ENCODE results near the gene ARHGEF37.
A peak's percentile ranks its signal among the peaks of the same experiment; 100 is the strongest.

ARHGEF37 gene

DNA sequence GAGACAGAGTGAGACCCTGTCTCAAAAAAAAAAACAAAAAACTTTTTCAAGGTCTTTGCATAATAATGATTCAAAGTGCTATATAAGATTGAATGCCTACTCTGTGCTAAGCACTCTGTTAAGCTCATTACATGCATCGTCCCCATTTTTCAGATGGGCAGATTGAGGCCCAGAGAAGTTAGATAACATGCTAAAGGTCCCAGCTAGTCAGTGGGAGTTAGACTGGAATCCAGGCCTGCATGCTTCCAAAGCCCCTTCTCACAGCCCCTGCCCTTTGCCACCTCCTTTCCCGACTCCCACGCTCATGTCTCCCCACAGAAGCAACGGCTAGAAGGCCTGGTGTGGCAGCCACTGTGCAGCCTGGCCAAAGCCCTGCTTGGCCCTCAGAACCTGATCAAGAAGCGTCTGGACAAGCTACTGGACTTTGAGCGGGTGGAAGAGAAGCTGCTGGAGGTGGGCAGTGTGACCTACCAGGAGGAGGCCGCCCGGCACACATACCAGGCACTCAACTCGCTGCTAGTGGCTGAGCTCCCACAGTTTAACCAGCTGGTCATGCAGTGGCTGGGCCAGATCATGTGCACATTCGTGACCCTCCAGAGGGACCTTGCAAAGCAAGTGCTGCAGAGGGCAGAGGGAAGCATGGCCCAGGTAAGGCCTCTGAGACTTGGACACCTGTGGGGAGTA, 40.3 kb downstream of the ARHGEF37 start:
- no peak for ATAC-seq

DNA sequence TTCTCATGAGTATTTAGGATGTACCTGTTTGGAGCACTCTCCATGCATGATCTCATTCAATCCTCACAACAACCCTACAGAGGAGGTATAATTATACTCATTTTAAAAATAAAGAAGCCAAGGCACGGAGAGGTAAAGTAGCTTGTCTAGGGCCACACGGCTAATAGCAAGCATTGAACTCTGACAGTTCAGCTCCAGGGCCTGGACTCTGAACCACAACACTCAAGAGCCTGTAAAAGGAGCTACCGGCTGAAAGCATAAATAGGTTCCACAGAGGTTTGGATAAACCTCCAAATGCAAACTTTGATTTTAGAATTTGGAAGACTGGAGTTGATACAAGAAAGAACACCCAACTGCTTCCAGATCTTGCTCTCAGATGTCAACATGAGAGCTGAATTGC, 41.2 kb downstream of the ARHGEF37 start:
- no peak overlapping the region for H3K27ac Mint-ChIP-seq
- no peak overlapping the region for H3K4me3 Mint-ChIP-seq
- H3K9me3 Mint-ChIP-seq = no peaks in the 10 kb centered on the region
- H3K36me3 Mint-ChIP-seq = peaks cover 6% of the 10 kb centered on the region
- ATAC-seq = no peak
- peaks cover 19% of the 10 kb centered on the region for H3K4me1 Mint-ChIP-seq
- no peaks in the 10 kb centered on the region for H3K27me3 Mint-ChIP-seq

More for the DNA sequence above, 40.3 kb downstream of the ARHGEF37 start:
- Mint-ChIP-seq H3K36me3 (peaks cover 6% of the 10 kb centered on the region), H3K27ac (no peak overlapping the region), H3K4me3 (no peak overlapping the region), H3K27me3 (no peaks in the 10 kb centered on the region), H3K4me1 (peaks cover 28% of the 10 kb centered on the region), H3K9me3 (no peaks in the 10 kb centered on the region)

DNA sequence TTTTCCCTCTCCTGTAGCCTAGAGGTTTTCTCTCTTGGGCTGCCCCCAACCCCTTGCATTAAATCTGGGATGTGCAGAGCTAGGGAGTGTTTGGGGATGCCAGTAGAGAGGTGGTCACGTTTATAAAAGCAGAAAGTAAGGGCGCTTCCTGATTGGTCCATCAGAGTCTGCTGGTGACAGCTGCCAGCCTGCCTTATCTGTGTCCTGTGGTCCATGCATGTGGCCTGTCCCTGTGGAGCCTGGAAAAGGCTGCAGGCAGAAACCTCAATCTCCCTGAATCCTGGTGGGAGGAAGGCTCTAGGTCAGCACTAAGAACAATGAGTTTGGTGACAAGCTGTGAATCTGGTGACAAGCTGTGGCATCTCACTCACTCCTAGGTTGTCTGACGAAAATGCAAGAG, 42.2 kb downstream of the ARHGEF37 start:
- H3K4me3 Mint-ChIP-seq = no peak overlapping the region
- peaks cover 6% of the 10 kb centered on the region for H3K36me3 Mint-ChIP-seq
- H3K27ac Mint-ChIP-seq = no peak overlapping the region
- no peaks in the 10 kb centered on the region for H3K27me3 Mint-ChIP-seq
- peaks cover 9% of the 10 kb centered on the region for H3K4me1 Mint-ChIP-seq
- no peaks in the 10 kb centered on the region for H3K9me3 Mint-ChIP-seq
- no peak for ATAC-seq

DNA sequence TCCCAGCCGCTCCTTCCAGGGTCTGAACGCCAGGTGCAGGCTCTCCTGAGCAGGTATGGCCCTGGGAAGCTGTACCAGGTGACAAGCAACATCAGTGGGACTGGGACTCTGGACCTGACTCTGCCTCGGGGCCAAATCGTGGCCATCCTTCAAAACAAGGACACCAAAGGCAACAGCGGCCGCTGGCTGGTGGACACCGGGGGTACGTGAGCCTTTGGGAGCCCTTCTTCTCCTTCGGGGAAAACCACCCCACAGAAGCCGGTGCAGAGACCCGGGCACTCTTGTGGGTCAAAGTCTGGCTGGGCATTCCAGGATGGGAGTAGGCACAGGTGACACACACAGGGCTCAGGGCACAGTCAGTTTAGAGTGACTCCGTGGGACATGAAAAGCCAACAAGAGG, 45.8 kb downstream of the ARHGEF37 start:
- Mint-ChIP-seq H3K27me3 (no peaks in the 10 kb centered on the region), H3K27ac (no peak overlapping the region), H3K4me1 (peaks cover 4% of the 10 kb centered on the region), H3K36me3 (peaks cover 6% of the 10 kb centered on the region), H3K9me3 (no peaks in the 10 kb centered on the region), H3K4me3 (no peak overlapping the region)
- ATAC-seq = no peak

DNA sequence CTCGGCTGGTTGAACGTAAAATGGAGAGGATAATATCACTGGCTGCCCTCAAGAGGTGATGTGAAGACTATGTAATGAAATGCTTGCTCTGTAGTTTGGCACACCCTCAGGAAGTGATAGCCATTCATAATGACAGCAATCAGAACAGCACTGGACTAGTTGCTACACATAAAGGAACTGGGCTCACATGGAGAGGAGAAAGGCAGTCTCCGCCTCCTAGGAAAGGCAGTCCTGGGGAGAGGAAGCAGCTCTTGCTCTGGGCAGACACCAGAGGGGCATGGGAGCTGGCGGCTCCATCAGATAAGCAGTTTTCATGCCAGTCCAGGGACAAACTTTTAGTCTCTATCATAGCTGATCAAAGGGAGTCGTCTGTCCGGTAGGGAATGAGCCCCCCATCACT, 46.9 kb downstream of the ARHGEF37 start:
- Mint-ChIP-seq H3K9me3 (no peaks in the 10 kb centered on the region), H3K27ac (no peak overlapping the region), H3K36me3 (peaks cover 6% of the 10 kb centered on the region), H3K4me1 (peaks cover 15% of the 10 kb centered on the region), H3K27me3 (no peaks in the 10 kb centered on the region), H3K4me3 (no peak overlapping the region)
- ATAC-seq = no peak

DNA sequence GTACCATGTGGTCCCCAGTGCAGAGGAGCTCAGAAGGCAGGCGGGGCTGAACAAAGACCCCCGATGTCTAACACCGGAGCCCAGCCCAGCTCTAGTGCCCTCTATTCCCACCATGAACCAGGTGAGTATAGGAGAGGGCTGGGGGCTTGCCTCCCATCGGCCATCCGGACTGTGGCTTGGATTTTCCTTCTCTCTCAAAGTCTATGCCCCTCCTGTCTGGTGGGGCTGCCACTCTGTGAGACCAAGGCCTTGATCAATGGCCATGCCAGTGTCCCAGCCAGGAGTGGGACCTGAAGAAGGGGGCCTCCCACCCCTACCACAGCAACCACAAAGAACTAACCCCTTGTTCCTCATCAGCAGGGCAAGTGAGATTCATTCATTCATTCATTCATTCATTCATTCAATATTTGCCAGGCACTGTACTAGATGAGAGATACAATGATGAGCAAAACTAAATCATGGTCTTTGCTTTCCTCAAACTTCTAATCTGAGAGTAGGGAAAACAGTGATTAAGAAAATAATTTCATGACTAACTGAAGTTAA, 47.6 kb downstream of the ARHGEF37 start:
- no peaks in the 10 kb centered on the region for H3K27me3 Mint-ChIP-seq
- H3K36me3 Mint-ChIP-seq = peaks cover 5% of the 10 kb centered on the region
- H3K9me3 Mint-ChIP-seq = no peaks in the 10 kb centered on the region
- peaks cover 17% of the 10 kb centered on the region for H3K4me1 Mint-ChIP-seq
- no peak overlapping the region for H3K4me3 Mint-ChIP-seq
- H3K27ac Mint-ChIP-seq = no peak overlapping the region
- no peak for ATAC-seq

DNA sequence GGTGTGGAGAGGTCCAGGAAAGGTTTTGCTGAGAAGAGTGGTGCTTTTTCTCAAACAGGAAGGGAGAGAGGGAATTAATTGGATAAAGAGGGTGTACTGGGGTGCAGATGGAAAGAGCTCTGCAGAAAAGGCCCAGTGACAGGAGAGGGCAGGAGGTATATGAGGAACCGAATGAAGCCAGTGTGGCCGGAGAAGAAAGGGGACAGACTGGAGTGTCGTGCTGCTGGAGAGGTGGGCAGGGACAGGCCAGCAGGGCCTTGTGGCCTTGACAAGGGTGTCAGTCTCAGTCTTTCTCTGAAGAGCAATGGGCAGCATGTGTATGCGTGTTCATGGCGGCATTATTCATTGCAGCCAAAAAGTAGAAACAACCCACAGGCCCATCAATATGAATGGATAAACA, 48.1 kb downstream of the ARHGEF37 start:
- Mint-ChIP-seq H3K36me3 (no peaks in the 10 kb centered on the region), H3K9me3 (no peaks in the 10 kb centered on the region), H3K4me3 (no peak overlapping the region), H3K27ac (no peak overlapping the region), H3K27me3 (no peaks in the 10 kb centered on the region), H3K4me1 (peaks cover 17% of the 10 kb centered on the region)
- no peak for ATAC-seq

DNA sequence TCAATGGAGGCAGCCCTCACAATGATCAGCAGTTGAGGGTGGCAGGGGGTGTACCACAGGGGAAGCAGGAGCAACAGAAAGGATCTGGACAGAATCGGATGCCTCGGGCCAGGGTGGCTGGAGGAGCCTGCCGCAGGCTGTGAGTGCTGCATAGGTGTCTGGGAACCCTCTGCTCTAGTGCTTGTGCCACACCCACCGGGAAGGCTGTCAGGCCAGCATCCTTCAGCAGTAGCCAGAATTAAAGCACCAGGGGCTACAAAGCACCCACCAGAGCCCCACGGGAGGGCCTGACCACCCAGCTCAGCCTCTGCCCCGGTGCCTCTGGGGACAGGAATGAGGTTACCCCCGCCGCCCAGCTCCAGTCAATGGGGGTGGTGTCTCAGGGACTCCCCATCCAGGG, 49.0 kb downstream of the ARHGEF37 start:
- Mint-ChIP-seq H3K9me3 (no peaks in the 10 kb centered on the region), H3K36me3 (no peaks in the 10 kb centered on the region), H3K4me1 (peaks cover 17% of the 10 kb centered on the region), H3K27ac (no peak overlapping the region), H3K27me3 (no peaks in the 10 kb centered on the region), H3K4me3 (no peak overlapping the region)
- no peak for ATAC-seq

DNA sequence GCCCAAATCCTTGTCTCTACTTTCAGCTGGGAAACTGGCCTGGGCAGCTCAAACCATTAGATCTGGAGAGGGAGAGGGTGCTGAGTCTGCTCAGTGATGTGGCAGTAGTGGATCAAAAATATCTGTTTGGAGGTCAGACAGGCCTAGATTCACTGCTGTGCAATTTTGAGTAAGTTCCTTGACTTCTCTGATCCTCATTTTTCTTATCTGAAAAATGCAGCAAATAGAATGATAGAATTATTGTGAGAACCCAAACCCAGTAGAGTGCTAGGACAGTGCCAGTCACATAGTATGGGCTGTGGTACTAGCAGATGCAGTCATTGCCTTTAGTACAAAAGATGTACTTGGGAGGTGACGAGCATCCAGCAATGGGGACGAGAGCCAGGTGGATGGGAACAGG, 50.2 kb downstream of the ARHGEF37 start:
- Mint-ChIP-seq H3K9me3 (no peaks in the 10 kb centered on the region), H3K4me3 (no peak overlapping the region), H3K27ac (no peak overlapping the region), H3K4me1 (peaks cover 17% of the 10 kb centered on the region), H3K27me3 (no peaks in the 10 kb centered on the region), H3K36me3 (no peaks in the 10 kb centered on the region)
- ATAC-seq = no peak

DNA sequence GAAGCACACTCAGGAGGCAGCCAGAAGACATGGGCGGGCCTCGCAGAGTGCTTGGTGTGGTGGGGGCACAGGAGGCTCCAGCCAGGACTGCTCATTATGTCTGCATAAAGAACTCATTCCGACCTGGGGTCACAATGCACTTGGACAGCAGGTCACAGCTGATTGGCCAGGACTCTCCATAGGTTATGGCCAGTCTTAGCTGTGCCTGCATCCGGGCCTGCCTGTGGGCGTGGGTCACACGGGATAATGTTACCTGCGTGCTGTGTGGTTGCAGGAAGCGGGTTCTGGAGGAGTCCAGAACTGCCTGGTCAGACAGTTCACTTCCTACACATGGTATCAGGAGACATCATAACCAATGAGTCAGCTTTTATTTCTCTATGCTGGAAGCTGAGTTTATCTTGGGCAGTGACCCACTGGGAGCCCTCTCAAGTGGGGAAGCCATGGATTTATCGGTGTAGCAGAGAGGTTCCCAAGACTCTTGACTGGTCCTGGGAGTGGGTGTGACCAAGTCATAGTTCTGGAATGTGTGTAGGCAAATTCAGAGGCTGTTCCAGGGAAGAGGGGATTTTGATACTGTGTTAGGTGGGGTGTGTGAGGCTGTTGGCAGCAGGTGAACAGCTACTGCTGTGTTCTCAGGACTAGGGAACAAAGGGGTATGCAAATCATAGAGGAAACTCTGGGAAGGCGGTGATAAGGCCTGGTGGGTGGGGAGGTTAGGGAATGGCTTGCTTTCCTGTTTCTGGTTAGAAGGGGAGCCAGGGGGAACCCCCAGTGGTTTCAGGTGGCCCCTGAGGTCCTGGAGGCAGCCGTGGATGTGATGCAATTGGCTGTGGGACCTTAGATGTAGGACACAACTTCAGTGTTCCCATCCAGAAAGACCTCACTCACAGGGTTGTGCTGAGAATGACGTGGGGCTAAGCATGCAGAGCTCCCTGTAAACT, 51.3 kb downstream of the ARHGEF37 start:
- peak; percentile 16 for ATAC-seq
- no peak overlapping the region for H3K4me3 Mint-ChIP-seq
- H3K36me3 Mint-ChIP-seq = no peaks in the 10 kb centered on the region
- no peaks in the 10 kb centered on the region for H3K27me3 Mint-ChIP-seq
- H3K9me3 Mint-ChIP-seq = no peaks in the 10 kb centered on the region
- peak overlapping the region; percentile 47 for H3K27ac Mint-ChIP-seq
- peaks cover 23% of the 10 kb centered on the region for H3K4me1 Mint-ChIP-seq

DNA sequence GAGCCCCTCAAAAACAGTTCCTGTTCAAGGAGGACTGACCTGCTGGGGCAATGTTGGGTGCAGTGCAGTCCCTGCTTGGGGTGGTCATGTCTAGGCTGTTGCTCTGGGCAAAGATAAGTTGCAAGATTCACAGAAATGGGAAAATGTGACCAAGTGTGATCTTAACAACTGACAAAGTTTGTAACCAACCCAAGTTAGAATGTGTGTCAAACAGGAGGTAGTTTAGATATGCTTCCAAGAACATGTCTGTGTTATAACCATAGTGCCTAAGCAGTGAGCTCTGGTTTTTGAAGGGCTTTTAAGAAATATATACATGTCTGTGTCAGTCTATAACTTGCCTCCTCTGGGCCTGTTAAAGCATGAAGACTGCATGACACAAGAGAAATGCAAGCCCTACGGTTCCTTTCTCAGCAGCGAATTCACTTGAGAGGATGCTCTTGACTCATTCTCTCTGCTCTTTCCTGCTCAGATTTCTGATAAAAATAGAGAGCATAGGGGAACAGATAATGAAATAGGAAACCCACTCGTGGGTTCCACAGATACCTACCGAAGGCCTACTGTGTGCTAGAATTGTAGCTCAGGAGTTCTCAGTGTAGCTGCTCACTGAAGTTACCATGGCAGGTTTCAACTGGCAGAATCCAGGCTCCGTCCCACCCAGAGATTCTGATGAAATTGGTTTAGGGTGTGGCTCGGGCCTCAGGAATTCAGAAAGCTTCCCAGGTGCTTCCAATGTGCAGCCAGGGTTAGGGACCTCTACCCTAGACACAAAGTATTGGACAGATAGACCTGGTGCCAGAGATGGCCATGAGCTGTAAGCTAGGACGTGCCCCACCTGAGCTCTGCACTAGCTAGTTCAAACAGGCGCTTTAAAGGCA, 52.4 kb downstream of the ARHGEF37 start:
- peak overlapping the region; percentile 47 for H3K27ac Mint-ChIP-seq
- ATAC-seq = no peak
- no peaks in the 10 kb centered on the region for H3K9me3 Mint-ChIP-seq
- H3K4me3 Mint-ChIP-seq = no peak overlapping the region
- H3K4me1 Mint-ChIP-seq = peaks cover 23% of the 10 kb centered on the region
- H3K36me3 Mint-ChIP-seq = no peaks in the 10 kb centered on the region
- no peaks in the 10 kb centered on the region for H3K27me3 Mint-ChIP-seq

DNA sequence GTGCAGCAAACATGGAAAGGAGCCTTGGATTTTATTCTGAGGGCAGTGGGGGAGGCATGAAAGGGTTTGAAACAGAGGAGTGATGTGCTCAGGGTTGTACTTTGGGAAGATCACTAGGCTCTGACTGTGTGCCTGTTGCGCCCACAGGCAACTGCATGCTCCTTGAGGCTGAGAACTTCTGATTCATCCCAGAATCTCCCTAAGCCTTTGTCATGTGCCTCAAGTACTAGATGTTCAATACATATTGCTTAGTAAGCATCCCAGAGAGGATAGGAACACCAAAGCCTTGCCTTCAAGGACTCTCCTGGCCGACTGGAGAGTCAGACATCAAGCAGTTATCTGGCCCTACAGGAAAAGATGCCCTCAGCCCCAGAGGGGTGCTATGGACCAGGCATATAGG, 54.1 kb downstream of the ARHGEF37 start:
- H3K4me3 Mint-ChIP-seq = no peak overlapping the region
- ATAC-seq = no peak
- H3K9me3 Mint-ChIP-seq = no peaks in the 10 kb centered on the region
- peaks cover 23% of the 10 kb centered on the region for H3K4me1 Mint-ChIP-seq
- no peaks in the 10 kb centered on the region for H3K27me3 Mint-ChIP-seq
- no peaks in the 10 kb centered on the region for H3K36me3 Mint-ChIP-seq
- H3K27ac Mint-ChIP-seq = no peak overlapping the region

DNA sequence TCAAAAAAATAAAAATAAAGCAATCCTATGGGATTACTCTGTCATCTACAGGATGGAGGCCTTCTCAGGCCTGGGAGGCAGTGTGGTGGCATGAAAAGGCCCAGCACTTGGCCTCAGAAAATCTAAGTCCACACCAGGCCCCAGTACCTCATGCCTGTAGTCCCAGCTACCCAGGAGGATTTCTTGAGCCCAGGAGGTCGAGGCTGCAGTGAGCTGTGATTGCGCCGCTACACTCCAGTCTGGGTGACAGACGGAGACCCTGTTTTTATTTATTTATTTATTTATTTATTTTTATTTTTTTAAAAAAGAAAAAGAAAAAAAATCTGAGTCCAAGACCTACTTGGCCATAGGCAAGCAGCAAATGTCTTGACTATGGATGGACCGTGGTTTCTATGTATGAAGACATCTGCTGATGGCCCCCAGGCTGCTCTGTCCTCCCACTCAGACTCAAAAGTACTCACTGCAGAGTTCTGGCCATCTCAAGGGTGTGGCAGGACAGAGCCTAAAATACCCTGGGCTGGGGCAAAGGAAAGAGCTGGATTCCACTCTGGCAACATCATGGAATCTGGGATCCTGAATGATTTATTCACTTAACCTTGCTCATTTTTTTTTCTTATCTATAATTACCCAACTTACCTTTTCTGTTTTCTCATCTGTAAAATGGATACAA, 55.0 kb downstream of the ARHGEF37 start:
- Mint-ChIP-seq H3K4me1 (peaks cover 23% of the 10 kb centered on the region), H3K27me3 (no peaks in the 10 kb centered on the region), H3K4me3 (no peak overlapping the region), H3K27ac (no peak overlapping the region), H3K36me3 (no peaks in the 10 kb centered on the region), H3K9me3 (no peaks in the 10 kb centered on the region)
- ATAC-seq = no peak

DNA sequence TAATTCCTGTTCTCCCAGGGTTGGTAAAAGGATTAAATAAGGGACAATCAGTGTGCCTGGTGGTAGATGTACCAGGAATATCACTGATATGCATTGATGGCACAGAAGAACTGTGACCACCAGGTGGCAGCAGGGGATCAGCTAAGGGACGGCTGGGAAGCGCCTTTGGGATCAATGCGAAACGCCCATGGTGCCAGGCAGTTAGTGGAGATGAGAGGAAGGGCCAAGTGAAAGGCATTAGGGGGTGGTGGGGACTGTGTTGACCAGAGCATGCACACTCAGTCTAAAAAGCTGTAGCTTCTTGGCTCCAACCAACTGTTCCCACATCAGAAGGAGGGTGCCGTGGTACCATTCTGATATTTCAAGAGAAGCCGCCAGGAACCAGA, 55.6 kb downstream of the ARHGEF37 start:
- H3K4me1 Mint-ChIP-seq = peaks cover 22% of the 10 kb centered on the region
- H3K9me3 Mint-ChIP-seq = no peaks in the 10 kb centered on the region
- no peak overlapping the region for H3K4me3 Mint-ChIP-seq
- no peaks in the 10 kb centered on the region for H3K36me3 Mint-ChIP-seq
- peak; percentile 67 for ATAC-seq
- no peaks in the 10 kb centered on the region for H3K27me3 Mint-ChIP-seq
- no peak overlapping the region for H3K27ac Mint-ChIP-seq

Measured in stimulated activated memory B cell treated with anti-CD40 and anti-IgM and Interleukin-4, amounts not matched to agents 10 μg/mL and 1 μg/mL and 100 μg/mL, for 72 hours (primary cell).